ENCODE results near the gene BAIAP2L2.
"Not testable (repeated sequence)": the region's sequence is repeated elsewhere in the genome, so short reads cannot be mapped to it uniquely, and the experiment has no call there.

BAIAP2L2 gene

DNA sequence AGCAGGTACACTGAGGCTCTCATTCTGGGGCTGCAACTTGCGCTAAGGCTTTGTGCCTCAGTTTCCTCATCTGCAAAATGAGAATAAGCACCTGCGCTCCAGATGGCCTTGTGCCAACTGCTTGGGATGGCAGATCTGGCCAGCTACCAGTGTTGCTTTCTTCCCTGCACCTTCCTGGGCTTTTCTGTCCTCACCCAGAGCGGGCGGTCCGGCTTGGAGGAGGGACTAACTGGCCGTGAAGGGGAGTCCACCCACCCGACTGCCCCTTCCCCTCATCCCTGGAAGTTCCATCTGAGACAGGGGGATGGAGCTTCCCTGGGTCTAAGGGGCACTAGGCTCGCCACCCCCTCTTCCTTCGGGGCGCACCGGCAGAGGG lies 30.0 kb downstream of the BAIAP2L2 start:
- no peak for DNase-seq

DNA sequence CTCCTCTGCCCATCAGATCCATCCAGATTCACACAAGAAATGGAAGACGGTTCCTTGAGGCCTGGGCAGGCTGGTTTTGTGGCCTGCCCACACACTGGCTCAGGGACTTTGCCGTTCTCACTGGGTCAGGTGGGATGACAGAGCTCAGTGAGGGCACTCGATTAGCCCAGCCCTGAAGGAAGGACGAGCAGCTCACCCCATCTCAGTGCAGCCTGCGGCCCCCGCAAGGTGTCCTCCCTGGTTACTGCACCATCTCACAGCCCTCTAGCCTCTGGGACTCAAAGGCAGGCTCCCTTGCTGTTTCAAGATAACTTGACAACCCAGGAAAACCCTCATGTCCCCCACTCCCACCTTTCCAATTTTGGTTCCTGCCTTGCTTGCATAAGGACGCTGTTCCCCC lies 30.7 kb downstream of the BAIAP2L2 start:
- no peak for DNase-seq

DNA sequence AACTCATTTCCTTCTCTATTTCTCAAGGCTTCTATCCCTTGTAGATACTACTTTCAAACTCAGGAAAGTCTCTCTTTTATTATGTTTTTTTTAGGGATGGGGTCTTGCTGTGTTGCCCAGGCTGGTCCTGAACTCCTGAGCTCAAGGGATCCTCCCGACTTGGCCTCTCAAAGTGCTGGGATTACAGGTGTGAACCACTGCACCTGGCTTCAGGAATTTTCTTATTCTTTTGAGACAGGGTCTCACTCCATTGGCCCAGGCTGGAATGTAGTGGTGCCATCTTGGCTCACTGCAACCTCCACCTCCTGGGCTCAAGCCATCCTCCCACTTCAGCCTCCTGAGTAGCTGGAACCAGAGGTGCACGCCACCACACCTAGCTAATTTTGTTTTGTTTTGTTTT lies 31.3 kb downstream of the BAIAP2L2 start:
- not testable (repeated sequence) for DNase-seq

DNA sequence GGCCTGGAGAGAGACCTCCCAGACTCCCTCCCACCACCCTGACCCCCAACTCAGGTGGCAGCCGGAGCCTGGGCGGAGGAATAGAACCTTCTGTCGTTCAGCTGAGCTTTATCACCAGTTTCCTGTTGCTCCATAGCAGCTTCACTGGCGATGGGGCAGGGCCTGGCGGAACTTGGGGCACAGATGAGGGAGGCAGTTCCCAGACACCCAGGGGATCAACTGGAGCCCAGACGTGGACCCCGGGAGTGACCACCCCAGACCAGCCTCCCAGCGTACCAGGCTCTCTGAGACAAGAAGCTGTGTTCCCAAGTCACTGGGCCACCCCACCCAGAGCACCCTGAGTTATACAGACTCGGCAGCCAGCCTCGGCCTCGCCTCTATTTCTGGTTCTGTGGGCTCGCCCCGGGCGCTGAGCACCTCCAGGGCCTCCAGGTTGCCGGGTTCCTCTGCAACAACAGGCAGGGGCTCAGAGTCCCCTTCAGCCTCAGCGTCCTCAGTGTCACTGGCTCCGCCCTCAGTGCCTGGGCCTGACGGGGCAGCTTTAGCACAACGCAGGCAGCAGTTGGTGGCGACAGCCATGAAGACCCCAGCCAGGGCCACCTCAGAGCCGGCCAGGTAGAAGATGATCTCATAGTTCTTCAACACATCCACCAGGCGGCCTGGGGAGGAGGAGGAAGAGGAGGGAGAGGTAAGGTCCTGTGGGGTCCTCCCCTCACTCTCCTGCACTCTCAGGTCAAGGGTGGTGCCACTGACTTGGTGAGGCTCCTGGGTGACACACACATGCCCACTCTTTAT lies 32.2 kb downstream of the BAIAP2L2 start:
- DNase-seq = no peak

DNA sequence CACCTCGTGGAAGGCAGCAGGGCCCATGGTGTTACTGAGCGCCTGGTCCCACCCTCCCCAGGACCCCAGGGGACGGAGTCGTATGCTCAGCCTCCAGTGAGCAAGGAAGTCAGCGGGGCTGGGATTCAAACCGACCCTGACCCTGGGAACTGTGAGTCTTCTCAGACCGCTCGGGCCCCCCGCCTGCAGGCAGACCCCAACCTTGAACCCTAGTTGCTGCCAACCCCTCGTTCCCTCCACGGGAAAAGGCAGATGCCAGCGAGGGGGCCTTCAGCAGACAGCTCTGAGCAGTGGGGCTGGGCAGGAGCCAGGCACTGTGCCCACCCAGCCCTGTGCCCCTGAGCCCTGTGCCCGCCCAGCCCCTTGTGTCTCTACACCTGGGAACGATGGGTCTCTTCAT lies 32.9 kb downstream of the BAIAP2L2 start:
- no peak for DNase-seq

DNA sequence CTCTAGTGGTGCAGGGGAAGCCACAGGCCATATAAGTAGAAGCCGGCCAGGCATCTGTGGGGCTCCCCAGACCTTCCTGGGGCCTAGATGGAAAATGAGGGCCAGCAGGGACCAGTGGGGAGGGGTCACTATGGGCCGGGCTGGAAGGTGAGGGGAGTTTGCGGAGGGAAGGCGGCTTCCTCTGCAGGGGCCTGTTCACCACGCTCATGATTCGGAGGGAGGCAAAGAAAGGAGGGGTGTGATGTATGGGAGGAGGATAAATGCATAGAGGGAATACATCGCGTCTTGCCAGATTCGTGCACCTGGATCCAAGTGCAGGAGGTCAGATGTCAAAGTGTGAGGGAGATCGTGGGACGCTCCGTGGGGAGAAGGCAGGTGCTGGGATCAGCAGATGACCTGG lies 33.4 kb downstream of the BAIAP2L2 start:
- no peak for DNase-seq

DNA sequence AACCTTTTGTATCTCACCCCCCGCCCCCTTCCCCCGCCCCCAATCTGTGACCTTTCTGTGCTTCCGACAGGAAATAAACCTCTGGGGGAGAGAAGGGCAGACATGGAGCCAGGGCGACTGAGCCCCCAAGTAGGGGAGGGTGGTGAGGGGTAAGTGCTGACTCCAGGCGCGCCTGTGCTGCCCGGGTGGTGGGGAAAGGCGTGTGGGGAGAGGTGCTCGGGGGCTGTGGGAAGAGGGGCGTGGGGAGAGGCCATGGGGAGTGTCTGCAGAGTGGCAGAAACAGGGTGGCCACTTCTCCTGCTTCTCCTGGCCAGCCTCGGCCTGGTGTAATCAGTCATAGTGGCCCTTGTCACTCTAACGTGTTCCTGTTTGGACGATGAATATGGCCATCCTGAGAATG lies 34.5 kb downstream of the BAIAP2L2 start:
- no peak for DNase-seq

DNA sequence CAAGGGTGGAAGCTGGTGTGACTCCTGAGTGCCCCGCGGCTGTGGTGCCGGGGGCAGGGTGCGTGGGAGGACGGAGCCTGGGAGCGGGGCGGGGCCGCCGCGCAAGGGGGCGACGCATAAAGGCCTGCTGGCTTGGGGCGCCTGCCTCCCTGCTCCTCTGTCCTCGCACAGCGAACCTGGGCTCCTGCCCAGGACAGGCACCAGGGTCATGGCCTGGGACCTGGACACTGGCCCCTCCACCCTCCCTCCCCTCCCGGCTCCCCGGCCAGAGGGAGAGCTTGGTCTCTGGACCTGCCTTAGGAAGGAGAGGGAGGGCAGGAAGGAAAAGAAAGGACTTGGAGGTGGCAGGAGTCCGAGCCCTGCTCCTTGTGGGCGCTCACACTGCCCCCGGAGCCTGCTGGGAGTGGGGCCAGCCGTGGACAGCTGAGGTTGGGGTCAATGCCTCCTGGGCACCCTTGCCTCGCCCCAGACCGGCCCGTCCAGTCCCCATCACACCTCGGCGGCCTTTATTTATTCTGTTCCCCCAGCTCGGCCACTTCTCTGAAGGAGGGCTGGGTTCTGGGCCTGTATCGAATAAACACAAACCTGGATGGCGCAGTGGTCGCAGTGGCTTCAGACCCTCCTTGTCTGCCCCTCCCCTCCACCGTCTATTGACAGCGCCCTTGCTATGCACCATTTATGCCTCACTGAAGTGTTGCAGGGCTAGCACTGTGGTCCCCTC lies 35.2 kb downstream of the BAIAP2L2 start:
- no peak for DNase-seq

DNA sequence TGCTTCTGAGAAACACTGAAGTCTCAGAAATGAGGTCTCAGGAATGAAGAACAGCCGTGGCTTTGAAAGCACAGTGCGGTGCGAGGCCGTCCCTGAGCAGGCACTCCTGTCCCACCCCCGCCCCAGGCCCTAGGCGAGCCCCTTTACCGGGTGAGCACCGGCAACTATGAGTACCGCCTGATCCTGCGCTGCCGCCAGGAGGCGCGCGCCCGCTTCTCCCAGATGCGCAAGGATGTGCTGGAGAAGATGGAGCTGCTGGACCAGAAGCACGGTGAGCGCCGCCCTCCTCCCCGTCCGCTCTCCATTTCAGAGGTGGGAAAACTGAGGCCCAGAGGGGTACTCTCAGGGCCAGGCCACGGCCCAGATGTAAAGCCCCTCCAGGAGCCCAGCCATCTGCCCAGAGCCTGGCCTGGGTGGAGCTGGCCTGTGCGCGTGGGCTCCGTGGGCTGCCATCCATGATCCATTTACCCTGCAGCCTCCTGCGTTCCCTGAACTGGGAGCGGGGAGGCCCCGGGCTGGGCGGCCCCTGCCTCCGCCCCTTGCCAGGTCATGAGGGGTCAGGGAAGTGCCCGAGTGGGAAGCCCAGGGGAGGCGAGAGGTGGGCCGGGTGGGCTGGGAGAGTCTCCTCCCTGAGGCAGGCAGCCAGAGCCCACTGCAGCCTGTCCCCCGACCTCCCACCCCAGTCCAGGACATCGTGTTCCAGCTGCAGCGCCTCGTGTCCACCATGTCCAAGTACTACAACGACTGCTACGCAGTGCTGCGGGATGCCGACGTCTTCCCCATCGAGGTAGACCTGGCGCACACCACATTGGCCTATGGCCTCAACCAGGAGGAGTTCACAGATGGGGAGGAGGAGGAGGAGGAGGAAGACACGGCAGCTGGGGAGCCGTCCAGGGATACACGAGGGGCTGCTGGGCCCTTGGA lies 36.0 kb downstream of the BAIAP2L2 start:
- no peak for DNase-seq

DNA sequence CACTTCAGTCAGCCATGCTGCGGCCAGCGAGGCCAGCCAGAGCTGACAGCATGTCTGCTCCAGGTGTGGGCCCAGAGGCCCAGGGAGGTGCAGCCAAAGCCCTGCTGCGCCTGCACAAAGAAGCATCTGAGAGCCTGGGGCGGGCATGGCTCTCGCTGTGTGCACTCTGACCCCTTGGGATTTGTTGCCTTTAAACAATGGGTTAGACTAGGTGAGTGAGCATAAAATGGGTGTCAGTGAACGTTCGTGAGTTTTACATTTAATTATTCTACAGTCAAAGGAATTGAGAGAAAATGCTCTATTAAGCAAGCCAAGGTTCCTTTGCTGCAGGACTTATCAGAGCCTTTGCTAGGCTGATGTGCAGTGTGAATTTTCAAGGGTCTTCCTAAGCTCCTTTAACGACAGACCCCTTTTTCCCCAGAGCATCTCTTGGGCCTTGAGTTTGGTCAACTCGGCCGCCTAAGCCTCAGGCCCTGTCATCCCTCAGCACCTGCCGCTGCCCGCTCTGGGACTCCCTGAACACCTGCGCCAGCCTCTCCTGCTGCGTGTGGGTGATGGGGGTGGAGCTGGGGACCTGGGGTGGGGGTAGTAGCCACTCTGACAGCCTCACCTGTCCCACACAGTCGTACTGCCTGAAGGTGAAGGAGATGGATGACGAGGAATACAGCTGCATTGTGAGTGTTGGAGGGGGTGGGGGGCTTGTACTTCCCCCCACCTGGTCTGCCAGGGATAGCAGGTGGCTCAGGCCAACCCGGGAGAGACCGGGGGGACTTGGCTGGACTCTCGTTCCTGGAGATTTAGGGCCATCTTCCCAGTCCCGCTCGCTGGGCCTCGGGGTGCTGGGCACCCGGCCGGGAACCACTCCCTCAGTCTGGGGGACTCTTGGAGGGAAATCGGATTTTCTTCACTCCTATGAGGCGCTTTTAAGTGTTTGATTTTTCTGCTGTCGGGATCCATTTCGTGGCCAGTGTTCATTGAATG lies 37.0 kb downstream of the BAIAP2L2 start:
- DNase-seq = no peak

DNA sequence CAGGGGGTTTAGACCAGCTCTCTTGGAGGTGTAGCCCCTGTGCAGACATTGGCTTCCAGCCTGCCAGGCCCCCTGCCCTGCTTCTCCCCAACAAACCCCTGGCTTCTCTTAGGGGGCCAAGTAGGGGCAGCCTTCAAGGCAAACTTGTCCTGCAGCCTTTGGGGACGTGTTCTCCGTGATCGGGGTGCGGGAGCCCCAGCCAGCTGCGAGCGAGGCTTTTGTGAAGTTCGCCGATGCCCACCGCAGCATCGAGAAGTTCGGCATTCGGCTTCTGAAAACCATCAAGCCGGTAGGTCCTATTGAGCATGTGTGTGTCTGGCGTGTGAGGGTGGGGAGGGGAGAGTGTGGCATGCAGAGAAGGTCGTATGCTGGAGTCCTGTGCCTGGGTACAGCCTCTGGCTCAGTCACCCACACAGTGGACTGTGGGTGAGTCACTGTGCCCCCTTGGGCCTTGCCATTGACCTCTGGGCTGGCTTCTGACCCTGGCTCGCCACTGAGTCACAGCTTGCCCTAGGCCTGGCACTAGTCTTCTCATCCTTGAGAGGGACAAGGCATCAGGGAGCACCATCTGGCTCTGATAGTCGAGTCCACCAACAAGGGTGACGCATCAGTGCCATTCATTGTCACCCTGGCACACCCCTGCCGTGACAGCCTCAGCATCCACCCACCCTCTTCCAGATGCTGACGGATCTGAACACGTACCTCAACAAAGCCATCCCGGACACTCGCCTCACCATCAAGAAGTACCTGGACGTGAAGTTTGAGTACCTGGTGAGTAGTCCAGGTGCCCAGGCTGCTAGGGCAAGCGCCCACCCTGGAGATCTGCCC lies 37.9 kb downstream of the BAIAP2L2 start:
- no peak for DNase-seq

DNA sequence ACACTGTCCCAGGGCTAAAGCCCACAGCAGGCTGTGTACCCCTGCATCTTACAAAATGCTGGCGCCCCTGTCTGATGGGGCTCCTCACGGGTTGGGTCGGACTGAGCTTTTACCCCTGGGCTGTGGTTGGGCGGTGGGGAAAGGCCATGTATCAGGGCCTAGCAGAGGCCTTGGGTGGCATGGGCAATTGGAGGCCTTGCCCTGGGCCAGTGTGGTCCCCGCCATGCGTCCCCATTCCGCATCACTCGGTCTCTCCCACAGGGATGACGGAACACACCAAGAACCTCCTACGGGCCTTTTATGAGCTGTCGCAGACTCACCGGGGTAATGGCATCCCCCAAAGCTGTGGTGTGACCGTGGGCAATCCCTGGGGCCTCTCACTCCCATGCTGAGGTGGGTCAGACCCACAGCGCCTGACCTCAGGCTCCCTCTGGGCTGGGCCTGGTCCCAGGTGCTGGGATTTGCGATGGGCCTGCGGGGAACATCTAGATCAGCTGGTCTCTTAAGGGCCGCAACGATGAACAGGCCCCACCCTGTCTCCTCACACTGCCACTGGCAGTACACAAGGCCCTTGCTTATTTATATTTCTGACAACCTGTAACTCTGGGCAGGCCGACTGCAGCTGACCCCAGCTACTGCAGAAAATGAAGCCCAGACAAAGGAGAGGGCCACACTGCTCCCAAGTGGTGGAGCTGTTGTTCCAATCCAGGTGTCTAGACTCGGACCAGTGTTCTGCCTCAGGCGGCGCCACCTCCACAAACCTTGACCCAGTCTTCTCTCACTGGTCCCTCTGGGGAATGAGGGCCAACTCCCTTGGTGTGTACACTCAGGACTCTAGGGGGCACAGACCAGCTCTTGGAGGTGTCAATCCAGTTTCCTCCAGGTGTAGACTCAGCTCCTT lies 38.8 kb downstream of the BAIAP2L2 start:
- DNase-seq = no peak

DNA sequence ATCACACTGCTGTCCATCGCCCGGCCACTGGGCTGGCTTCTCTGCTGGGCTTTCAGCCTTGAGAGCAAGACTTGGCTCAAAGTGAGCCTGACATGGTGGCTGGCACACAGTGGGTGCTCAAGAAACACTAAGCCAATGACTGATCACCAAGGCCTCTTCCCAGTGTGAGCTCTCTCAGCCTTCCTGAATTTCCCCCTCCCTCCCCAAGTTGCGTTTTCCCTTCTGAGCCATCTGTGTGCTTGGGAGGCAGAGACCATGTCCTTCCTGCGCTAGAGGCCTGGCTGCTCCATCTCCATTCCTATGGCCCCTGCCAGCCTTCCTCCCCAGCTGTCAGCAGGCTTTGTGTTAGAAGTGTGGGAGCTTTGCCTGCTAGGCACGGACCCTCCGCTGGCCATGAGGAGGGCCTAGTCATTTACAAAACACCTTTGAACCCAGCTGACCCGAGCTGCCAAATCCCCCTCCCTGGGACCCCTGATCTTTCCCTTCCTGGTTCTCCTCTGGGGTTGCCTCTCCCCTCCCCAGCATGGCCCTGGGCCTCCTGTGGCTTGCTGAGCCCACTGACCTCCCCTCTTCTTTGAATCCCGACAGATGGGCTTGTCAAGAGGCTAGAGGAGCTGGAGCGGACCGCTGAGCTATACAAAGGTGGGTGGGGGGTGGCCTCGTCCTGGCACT lies 40.1 kb downstream of the BAIAP2L2 start:
- DNase-seq = no peak

DNA sequence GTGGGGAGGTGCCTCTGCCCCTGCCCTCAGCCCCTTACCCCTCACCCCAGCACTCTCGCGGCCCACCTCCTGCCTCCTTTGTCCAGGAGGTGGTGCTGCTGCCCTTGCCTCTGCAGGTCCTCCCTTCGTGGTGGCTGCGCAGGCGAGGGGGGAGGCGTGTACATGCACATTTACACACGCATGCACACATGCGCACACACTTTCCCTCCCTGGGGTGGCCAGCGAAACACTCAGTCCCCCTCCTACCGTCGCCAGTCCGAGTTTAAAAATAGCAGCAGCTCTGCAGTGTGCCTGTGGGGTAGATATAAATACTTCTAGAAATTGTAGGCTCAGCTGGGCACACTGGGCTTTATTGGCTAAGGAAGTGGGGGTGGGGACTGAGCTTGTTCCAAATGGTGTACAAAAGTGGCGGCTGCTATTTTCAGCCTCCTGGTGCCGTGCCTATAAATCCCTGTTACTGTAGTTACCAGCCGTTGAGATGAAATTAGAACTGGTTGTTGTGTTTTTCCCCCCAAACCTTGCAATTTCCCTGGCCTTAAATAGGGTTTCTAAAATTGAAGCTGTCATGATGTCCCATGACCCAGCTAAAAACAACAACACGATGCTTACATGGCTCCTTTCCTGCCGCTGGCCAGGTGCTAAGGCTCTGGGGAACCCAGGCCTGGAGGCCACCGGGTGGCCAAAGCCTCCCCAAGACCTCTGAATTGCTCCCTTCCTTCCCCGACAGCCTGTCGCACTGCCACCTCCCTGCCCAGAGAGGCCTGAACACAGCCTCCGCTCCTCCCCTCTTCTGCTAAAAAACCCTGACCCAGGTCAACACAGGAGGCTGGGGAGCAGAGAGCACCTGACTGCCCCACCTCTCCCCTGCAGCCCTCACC lies 40.9 kb downstream of the BAIAP2L2 start:
- no peak for DNase-seq

DNA sequence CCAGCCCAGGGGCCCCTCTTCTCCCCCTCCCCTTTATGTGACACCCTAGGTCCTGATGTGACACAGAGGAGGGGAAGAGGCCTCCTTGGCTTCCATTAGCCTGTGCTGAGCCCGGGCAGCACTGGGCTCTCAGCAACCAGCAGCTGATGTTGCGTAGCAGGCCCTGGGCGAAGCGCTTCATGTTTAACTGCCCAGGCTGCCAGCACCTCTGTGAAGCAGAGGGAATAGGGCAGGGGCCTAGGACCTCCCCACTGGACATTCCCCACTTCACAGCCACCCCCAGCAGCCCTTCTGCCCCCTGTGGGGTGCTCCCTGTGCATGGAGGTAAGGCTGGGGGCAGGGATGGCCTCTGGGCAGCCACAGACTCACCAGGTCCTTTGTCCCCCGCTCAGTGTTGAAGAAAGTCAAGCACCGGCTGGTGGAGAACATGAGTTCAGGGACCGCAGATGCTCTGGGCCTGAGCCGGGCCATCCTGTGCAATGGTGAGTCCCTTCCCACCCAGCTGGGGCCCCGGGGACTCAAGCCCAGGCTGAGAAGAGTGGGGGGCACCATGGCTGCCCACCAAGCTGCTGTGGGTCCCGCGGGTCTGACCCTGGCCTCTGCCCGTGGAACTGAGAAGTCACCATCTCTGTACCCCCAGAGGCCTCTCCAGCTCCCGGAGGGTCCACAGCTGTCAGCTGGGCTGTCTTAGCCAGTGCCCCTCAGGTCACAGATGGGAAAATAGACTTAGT lies 41.7 kb downstream of the BAIAP2L2 start:
- DNase-seq = no peak

DNA sequence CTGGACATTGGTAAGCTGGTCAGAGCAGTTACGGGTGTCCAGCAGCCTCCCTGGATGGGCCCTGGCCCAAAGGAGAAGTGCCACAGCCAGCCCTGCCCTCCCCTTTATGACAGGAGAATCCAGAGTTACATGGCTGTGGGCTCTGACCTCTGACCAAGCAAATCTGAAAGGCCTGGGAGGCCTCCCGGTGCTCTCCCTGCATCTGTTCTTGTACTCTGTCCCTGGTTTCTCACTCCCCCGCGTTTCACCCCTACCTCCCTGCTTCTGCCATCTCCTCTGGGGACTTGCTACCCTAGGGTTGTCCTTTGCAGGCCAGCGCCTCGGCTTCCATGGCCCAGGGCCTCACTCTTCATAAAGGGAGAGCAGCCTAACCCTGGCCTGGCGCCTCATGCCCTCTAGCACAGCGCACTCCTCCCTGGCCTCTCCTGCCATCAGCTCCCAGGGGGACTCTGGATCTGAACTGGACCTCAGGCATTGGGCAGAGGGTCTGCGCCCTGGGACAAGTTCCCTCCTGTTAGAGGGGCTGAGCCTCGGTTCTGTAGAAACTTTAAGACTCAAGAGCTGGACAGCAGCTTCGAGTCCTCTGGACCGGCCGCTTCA lies 42.6 kb downstream of the BAIAP2L2 start:
- no peak for DNase-seq

DNA sequence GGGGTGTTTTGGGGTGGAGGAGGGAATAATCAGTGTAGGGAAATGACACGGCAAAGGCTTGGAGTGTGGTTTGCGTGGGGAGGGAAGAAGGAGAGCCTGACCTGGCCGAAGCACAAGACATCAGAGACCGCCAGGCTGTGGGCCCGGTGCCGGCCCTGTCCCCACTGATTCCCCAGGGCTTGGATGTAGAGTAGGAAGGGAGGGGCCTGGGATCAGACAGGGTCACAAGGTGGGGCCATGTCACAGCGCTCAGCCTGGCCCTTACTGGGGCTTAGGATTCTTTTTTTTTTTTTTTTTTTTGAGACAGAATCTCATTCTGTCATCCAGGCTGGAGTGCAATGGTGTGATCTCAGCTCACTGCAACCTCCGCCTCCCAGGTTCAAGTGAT lies 43.5 kb downstream of the BAIAP2L2 start:
- no peak for DNase-seq
